Measurements from ENCODE around the gene CCDC146. TPM values are rescaled to one million over a fixed set of nuclear protein-coding genes. Genes with fewer than 3 reads are reported as not detected.

Gene CCDC146
- polyA plus RNA-seq, 3 donors: 0.08 to 7.2 (median 0.40) TPM

- no peaks in the 10 kb centered on the region for H3K79me2 ChIP-seq (ENCODE audit: insufficient read depth, low read length)
- H3K27ac ChIP-seq (ENCODE audit: low read depth in 1 of 2, low read length in 2 of 2): no peak overlapping the region
- no peak for DNase-seq
- Mint-ChIP-seq H3K4me1 (peaks cover 18% of the 10 kb centered on the region), H3K9me3 (no peaks in the 10 kb centered on the region), H3K36me3 (no peaks in the 10 kb centered on the region), H3K27me3 (ENCODE audit: low read depth in 3 of 3) (peaks cover 0 to 3% (median 0%) of the 10 kb centered on the region in 3 donors), H3K27ac (no peak overlapping the region), H3K4me3 (no peak overlapping the region)
- H2AFZ ChIP-seq (ENCODE audit: insufficient read depth, low read depth, low read length, poor library complexity, severe bottlenecking): no peak overlapping the region
- peaks cover 12 to 17% of the 10 kb centered on the region in 2 donors for H3K4me1 ChIP-seq (ENCODE audit: control insufficient read depth in 1 of 2, insufficient read depth in 2 of 2, low read length in 2 of 2)
- H3K9me3 ChIP-seq (replicated peaks in 1 of 2; ENCODE audit: control insufficient read depth in 1 of 2, insufficient read depth in 1 of 2, low read length in 2 of 2): no peaks in the 10 kb centered on the region
- H3K36me3 ChIP-seq (replicated peaks in 1 of 2; ENCODE audit: control insufficient read depth in 1 of 2, insufficient read depth in 2 of 2, low read length in 2 of 2): no peaks in the 10 kb centered on the region
- no peak overlapping the region for H3K4me3 ChIP-seq (replicated peaks in 1 of 3; ENCODE audit: low read depth in 2 of 3, low read length in 3 of 3)
- H4K20me1 ChIP-seq (ENCODE audit: insufficient read depth, low read length): no peaks in the 10 kb centered on the region
- H3K9ac ChIP-seq (ENCODE audit: insufficient read depth, low read length, poor library complexity, severe bottlenecking): no peak overlapping the region
- TF ChIP-seq, protein P1, sequence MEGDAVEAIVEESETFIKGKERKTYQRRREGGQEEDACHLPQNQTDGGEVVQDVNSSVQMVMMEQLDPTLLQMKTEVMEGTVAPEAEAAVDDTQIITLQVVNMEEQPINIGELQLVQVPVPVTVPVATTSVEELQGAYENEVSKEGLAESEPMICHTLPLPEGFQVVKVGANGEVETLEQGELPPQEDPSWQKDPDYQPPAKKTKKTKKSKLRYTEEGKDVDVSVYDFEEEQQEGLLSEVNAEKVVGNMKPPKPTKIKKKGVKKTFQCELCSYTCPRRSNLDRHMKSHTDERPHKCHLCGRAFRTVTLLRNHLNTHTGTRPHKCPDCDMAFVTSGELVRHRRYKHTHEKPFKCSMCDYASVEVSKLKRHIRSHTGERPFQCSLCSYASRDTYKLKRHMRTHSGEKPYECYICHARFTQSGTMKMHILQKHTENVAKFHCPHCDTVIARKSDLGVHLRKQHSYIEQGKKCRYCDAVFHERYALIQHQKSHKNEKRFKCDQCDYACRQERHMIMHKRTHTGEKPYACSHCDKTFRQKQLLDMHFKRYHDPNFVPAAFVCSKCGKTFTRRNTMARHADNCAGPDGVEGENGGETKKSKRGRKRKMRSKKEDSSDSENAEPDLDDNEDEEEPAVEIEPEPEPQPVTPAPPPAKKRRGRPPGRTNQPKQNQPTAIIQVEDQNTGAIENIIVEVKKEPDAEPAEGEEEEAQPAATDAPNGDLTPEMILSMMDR (IDR thresholded peaks at IDR 0.05): no peak
- no CpG with 5 or more reads among the region's 6 CpGs for WGBS (ENCODE audit: insufficient coverage)
- H3K4me2 ChIP-seq (replicated peaks; ENCODE audit: extremely low read depth, low read length, poor library complexity, severe bottlenecking): no peak overlapping the region
- H3K27me3 ChIP-seq (ENCODE audit: control insufficient read depth in 2 of 2, insufficient read depth in 2 of 2, low read length in 2 of 2): no peaks in the 10 kb centered on the region
- intact Hi-C loops (cut with micrococcal nuclease): no loop called here
Observed at GRCh38 chr7:77258593-77258992, 136.2 kb downstream of the CCDC146 start.

GRCh38 chr7:77262316-77262715 is 139.9 kb downstream of the CCDC146 start:
- peaks cover 18% of the 10 kb centered on the region for H3K4me1 Mint-ChIP-seq

More at GRCh38 chr7:77262316-77262715, 139.9 kb downstream of the CCDC146 start:
- Histone ChIP-seq H3K9ac (ENCODE audit: insufficient read depth, low read length, poor library complexity, severe bottlenecking) (no peak overlapping the region), H2AFZ (ENCODE audit: insufficient read depth, low read depth, low read length, poor library complexity, severe bottlenecking) (no peak overlapping the region), H3K79me2 (ENCODE audit: insufficient read depth, low read length) (no peaks in the 10 kb centered on the region), H3K9me3 (replicated peaks in 1 of 2; ENCODE audit: control insufficient read depth in 1 of 2, insufficient read depth in 1 of 2, low read length in 2 of 2) (no peaks in the 10 kb centered on the region), H4K20me1 (ENCODE audit: insufficient read depth, low read length) (no peaks in the 10 kb centered on the region), H3K36me3 (replicated peaks in 1 of 2; ENCODE audit: control insufficient read depth in 1 of 2, insufficient read depth in 2 of 2, low read length in 2 of 2) (no peaks in the 10 kb centered on the region), H3K4me1 (ENCODE audit: control insufficient read depth in 1 of 2, insufficient read depth in 2 of 2, low read length in 2 of 2) (peaks cover 12 to 17% of the 10 kb centered on the region in 2 donors), H3K27ac (ENCODE audit: low read depth in 1 of 2, low read length in 2 of 2) (peak overlapping the region in 1 of 2 donors; percentile 13), H3K27me3 (ENCODE audit: control insufficient read depth in 2 of 2, insufficient read depth in 2 of 2, low read length in 2 of 2) (no peaks in the 10 kb centered on the region), H3K4me3 (replicated peaks in 1 of 3; ENCODE audit: low read depth in 2 of 3, low read length in 3 of 3) (no peak overlapping the region), H3K4me2 (replicated peaks; ENCODE audit: extremely low read depth, low read length, poor library complexity, severe bottlenecking) (no peak overlapping the region)
- H3K27ac Mint-ChIP-seq: peak overlapping the region in 6 of 7 donors; percentile 36 to 77 (median 66)
- 100% methylated on average over 1 of the region's 4 CpGs for WGBS (ENCODE audit: insufficient coverage)
- H3K36me3 Mint-ChIP-seq: no peaks in the 10 kb centered on the region
- H3K4me3 Mint-ChIP-seq: peak overlapping the region in 1 of 2 donors; percentile 57
- no peaks in the 10 kb centered on the region for H3K9me3 Mint-ChIP-seq
- peak in 2 of 3 donors; percentile 48 to 72 for DNase-seq
- TF ChIP-seq, protein P1 (IDR thresholded peaks at IDR 0.05): no peak
- H3K27me3 Mint-ChIP-seq (ENCODE audit: low read depth in 3 of 3): peaks cover 0 to 2% (median 0%) of the 10 kb centered on the region in 3 donors
- intact Hi-C loops (cut with micrococcal nuclease): loop anchor here (10.0 kb wide), 2 partner anchors 52 to 62 kb away; no protein-coding TSS in a partner anchor
